Mucosa of descending colon (tissue), 3 donors: ENCODE measurements around the gene RNF25. TPM values are rescaled to one million over a fixed set of nuclear protein-coding genes. Genes with fewer than 3 reads are reported as not detected.

ENCODE experiments used
- ATAC-seq: fragments of 200-7000 bp; cut with Tn5 transposase; one replicate; pipeline ENCODE4 v1.9.1; 2020; ENCODE audit warnings: mild to moderate bottlenecking, moderate library complexity
- DNase-seq, 3 donors: peaks; one replicate each; pipeline ENCODE4 v3.0.0-alpha.2; 2020
- H3K36me3 ChIP-seq: fragments of 200-600 bp; one replicate; pipeline ENCODE4 v1.8.0; 2021; ENCODE audit warnings: low read depth, mild to moderate bottlenecking
- H3K4me1 ChIP-seq: fragments of 200-600 bp; one replicate; pipeline ENCODE4 v1.8.0; 2021; ENCODE audit warnings: low read depth, mild to moderate bottlenecking
- H3K4me3 ChIP-seq: fragments of 200-600 bp; one replicate; pipeline ENCODE4 v1.8.0; 2021; ENCODE audit warnings: mild to moderate bottlenecking
- H3K9me3 ChIP-seq: fragments of 200-600 bp; one replicate; pipeline ENCODE4 v1.8.0; 2021; ENCODE audit warnings: mild to moderate bottlenecking
- CTCF ChIP-seq: fragments of 200-600 bp; IDR thresholded peaks from one replicate; pipeline ENCODE4 v1.8.0; 2022; ENCODE audit warnings: antibody characterized with exemption, mild to moderate bottlenecking
- intact Hi-C, 2 donors: fragments of 100-400 bp; cut with DNase I in 1 of 2; cut with micrococcal nuclease in 1 of 2; formaldehyde crosslinking; loops; one replicate each; pipeline versions ENCODE4 v1.11.0 to v1.11.1; 2022; cut with DNase I, micrococcal nuclease
- total RNA-seq, 3 donors: library from RNA; stranded (reverse); fragmentation: NEBNext Ultra II Directional in 2 of 3; extraction: Animal tissue kit (Norgen Biotek cat#: 25700) in 2 of 3; gene quantifications; one replicate each; pipeline versions ENCODE4 v1.2.1 to v1.2.4, GENCODE V29; 2021 to 2023
- donor health status: DM: no; HTN: no; CAD: no; lungs with moderate emphysema.
- donor health status: DM: no; HTN: no; CAD: no.
- donor health status: DM: no; HTN: yes; CAD: no.

RNF25 gene
- total RNA-seq, 3 donors from 2014 or later, result 11.5 to 21.2 (median 15.5) TPM

GRCh38 chr2:218662377-218662776 is 9.4 kb downstream of the RNF25 start:
- no peaks in the 10 kb centered on the region for H3K9me3 ChIP-seq
- no peak overlapping the region for H3K4me3 ChIP-seq
- intact Hi-C loops, result no loop called here
- peaks cover 20% of the 10 kb centered on the region for H3K36me3 ChIP-seq
- no peak for TF ChIP-seq CTCF
- ATAC-seq, result no peak
- peaks cover 3% of the 10 kb centered on the region for H3K4me1 ChIP-seq
- DNase-seq, result no peak

- H3K36me3 ChIP-seq, result peaks cover 11% of the 10 kb centered on the region
- no peaks in the 10 kb centered on the region for H3K9me3 ChIP-seq
- TF ChIP-seq CTCF, result no peak
- DNase-seq, result no peak
- H3K4me1 ChIP-seq, result peaks cover 3% of the 10 kb centered on the region
- intact Hi-C loops, result no loop called here
- H3K4me3 ChIP-seq, result peak overlapping the region; percentile 60
- ATAC-seq, result no peak
Measured at GRCh38 chr2:218659988-218660358, 11.8 kb downstream of the RNF25 start.

DNA sequence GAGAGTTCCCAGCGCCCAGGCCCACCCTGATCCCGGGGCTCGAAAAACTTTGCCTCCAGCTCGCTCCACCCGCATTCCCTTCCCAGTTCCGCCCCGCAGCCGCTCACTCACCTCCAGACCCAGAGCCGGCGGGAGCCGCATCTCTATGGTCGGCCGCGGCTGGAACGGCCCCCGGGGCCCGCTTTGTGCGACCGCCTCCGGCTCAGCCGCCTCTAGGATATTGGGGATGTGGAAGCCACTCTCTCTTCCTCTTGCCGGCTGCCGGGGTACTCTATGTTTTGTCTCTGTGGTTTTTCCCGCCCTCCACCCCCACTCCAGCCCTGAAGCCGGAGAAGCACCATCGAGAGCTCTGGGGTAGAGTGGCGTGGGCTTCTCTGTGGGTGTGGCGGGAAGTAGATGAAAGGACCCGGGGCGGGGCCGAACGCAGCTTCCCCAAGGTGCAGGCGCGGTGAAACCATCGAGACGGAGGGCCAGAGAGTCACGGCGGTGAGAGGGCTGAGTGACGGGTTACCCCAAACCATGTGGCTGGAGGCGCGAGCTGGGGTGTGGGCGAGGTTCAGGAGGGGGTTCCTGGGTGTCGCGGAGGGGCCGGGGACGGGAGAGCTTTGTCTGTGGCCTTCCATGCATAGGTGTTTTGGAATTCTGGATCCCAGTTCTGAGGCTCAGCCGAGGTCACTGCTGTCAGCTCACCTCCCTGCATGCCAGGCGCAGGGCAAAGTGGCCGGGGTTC is 12.4 kb downstream of the RNF25 start, which contains the start of the genes BCS1L and ZNF142:
BCS1L (plus strand) TSS at position 426 of the 730 bp plus-strand sequence. CDS start 1,305 bp downstream, outside the sequence.
ZNF142 (minus strand) TSS at position 366 of the 730 bp plus-strand sequence. CDS start 3,194 bp downstream, outside the sequence.
- no peak for TF ChIP-seq CTCF
- H3K4me3 ChIP-seq, result peak within 1 kb of the TSS; percentile 60
- intact Hi-C loops, result no loop called here
- H3K9me3 ChIP-seq, result no peaks in the 10 kb centered on the region
- DNase-seq (peak; percentile 95 to 98 (median 95)), ATAC-seq (peak; percentile 98)
- peaks cover 6% of the 10 kb centered on the region for H3K36me3 ChIP-seq
- peaks cover 3% of the 10 kb centered on the region for H3K4me1 ChIP-seq

DNA sequence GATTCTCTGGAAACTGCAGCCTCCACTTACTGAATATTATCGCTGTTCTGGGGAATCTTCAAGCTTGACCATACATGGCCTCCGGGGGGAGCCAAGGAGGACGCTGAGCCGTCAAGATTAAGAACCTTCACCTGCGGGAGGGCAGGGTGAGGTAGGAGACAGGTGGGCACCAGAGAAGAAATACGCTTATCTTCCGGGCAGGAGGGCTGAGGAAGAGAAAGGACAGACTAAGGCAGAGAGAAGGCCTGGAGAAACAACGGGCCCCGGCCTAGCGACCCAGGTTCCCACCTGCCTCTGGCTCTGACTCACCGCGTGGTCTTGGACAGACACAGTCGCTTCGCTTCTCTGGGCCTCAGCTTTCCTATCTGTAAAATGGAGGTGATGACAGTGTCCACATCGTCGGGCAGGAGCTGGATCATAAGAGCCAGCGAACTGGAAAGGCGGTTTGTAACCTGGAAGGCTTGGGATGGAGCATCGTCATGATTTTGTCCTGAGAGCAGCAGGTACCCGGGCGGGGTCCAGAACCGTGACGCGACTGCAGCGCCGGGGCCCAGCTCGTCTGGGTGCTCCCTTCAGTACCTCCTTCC is 13.0 kb downstream of the RNF25 start:
- Histone ChIP-seq H3K9me3 (no peaks in the 10 kb centered on the region), H3K4me1 (peaks cover 3% of the 10 kb centered on the region), H3K36me3 (peaks cover under 1% of the 10 kb centered on the region), H3K4me3 (peak overlapping the region; percentile 60)
- peak; percentile 22 for TF ChIP-seq CTCF
- DNase-seq, result peak in 2 of 3 donors; percentile 63 to 71
- ATAC-seq, result peak; percentile 66
- intact Hi-C loops, result no loop called here

- H3K4me1 ChIP-seq, result peaks cover 3% of the 10 kb centered on the region
- H3K9me3 ChIP-seq, result no peaks in the 10 kb centered on the region
- ATAC-seq, result no peak
- intact Hi-C loops, result no loop called here
- TF ChIP-seq CTCF, result no peak
- no peak overlapping the region for H3K4me3 ChIP-seq
- H3K36me3 ChIP-seq, result no peaks in the 10 kb centered on the region
- DNase-seq, result no peak
Measured at GRCh38 chr2:218655751-218656150, 16.1 kb downstream of the RNF25 start.
